Muscle of leg (tissue), 11 donors: ENCODE results near the gene RAD9A. TPM values are rescaled to one million over a fixed set of nuclear protein-coding genes. Genes with fewer than 3 reads are reported as not detected.
"Not testable (repeated sequence)": the region's sequence is repeated elsewhere in the genome, so short reads cannot be mapped to it uniquely, and the experiment has no call there.

Experiments used
- DNase-seq: peaks from one replicate; pipeline ENCODE4 v3.0.0; 2013
- H3K27ac ChIP-seq: one replicate; pipeline ENCODE4 v1.5.1; 2013; ENCODE audit warnings: mild to moderate bottlenecking, low read length, control low read depth
- H3K27me3 ChIP-seq: one replicate; pipeline ENCODE4 v1.6.1; 2013; ENCODE audit warnings: low read length; ENCODE audit not compliant: control insufficient read depth, insufficient read depth
- H3K36me3 ChIP-seq: one replicate; pipeline ENCODE4 v1.6.1; 2013; ENCODE audit warnings: low read length; ENCODE audit not compliant: control insufficient read depth, insufficient read depth
- H3K4me1 ChIP-seq: one replicate; pipeline ENCODE4 v1.6.1; 2013; ENCODE audit warnings: low read length; ENCODE audit not compliant: control insufficient read depth, insufficient read depth
- H3K4me3 ChIP-seq: one replicate; pipeline ENCODE4 v1.5.1; 2013; ENCODE audit warnings: low read length, control low read depth
- H3K9me3 ChIP-seq: replicated peaks from 2 replicates; pipeline ENCODE4 v1.6.1; 2013; ENCODE audit warnings: low read depth, low read length; ENCODE audit not compliant: control insufficient read depth
- WGBS: methylation state at CpG from one replicate; pipeline ENCODE4 v1.1.5; 2013; ENCODE audit warnings: missing lambda C conversion rate; ENCODE audit not compliant: insufficient coverage; 5-methylcytosine and 5-hydroxymethylcytosine counted together
- polyA plus RNA-seq, 8 donors: library from polyadenylated mRNA; unstranded; fragments of 120-200 nt; gene quantifications; one replicate each; pipeline versions ENCODE4 v1.2.1 to v1.2.3, GENCODE V29; 2013; ENCODE audit warnings: inconsistent platforms in 1 of 8, low replicate concordance in 1 of 8; ENCODE audit not compliant: insufficient read length in 8 of 8, insufficient read depth in 1 of 8
- total RNA-seq: library from RNA; stranded (reverse); fragments of 120-200 nt; gene quantifications from one replicate; pipeline ENCODE4 v1.2.4, GENCODE V29; 2013

The RAD9A gene
- total and polyA plus RNA-seq, 9 donors, result 6.9 to 14.2 (median 11.0) TPM

- DNase-seq, result peak; percentile 86
- H3K27ac ChIP-seq, result peak overlapping the region; percentile 94
Observed at GRCh38 chr11:67418476-67419281, 26.9 kb downstream of the RAD9A start.

GRCh38 chr11:67419325-67420049, 27.7 kb downstream of the RAD9A start:
- WGBS, result 88% methylated on average over 18 of the region's 21 CpGs
- peaks cover 67% of the 10 kb centered on the region for H3K4me1 ChIP-seq
- H3K27ac ChIP-seq, result peak overlapping the region; percentile 94
- H3K4me3 ChIP-seq, result peak overlapping the region; percentile 37
- no peak for DNase-seq
- peaks cover 9% of the 10 kb centered on the region for H3K27me3 ChIP-seq
- no peaks in the 10 kb centered on the region for H3K9me3 ChIP-seq
- peaks cover 15% of the 10 kb centered on the region for H3K36me3 ChIP-seq

More at GRCh38 chr11:67418476-67419281, 26.9 kb downstream of the RAD9A start:
- Histone ChIP-seq H3K4me3 (peak overlapping the region; percentile 37), H3K4me1 (peaks cover 64% of the 10 kb centered on the region), H3K9me3 (no peaks in the 10 kb centered on the region), H3K36me3 (peaks cover 12% of the 10 kb centered on the region), H3K27me3 (peaks cover 15% of the 10 kb centered on the region)
- 78% methylated on average over 21 of the region's 26 CpGs for WGBS

- peaks cover 22% of the 10 kb centered on the region for H3K36me3 ChIP-seq
- peak overlapping the region; percentile 37 for H3K4me3 ChIP-seq
- no peak for DNase-seq
- H3K4me1 ChIP-seq, result peaks cover 61% of the 10 kb centered on the region
- H3K9me3 ChIP-seq, result no peaks in the 10 kb centered on the region
- 32% methylated on average over 15 of the region's 15 CpGs for WGBS
- peak overlapping the region; percentile 94 for H3K27ac ChIP-seq
- peaks cover 1% of the 10 kb centered on the region for H3K27me3 ChIP-seq
Observed at GRCh38 chr11:67420147-67420645, 28.4 kb downstream of the RAD9A start.

GRCh38 chr11:67420646-67421429, 29.1 kb downstream of the RAD9A start:
- Histone ChIP-seq H3K27me3 (no peaks in the 10 kb centered on the region), H3K27ac (peak overlapping the region; percentile 94), H3K36me3 (peaks cover 26% of the 10 kb centered on the region), H3K4me3 (peak overlapping the region; percentile 37), H3K4me1 (peaks cover 59% of the 10 kb centered on the region), H3K9me3 (no peaks in the 10 kb centered on the region)
- WGBS, result 1% methylated on average over 96 of the region's 97 CpGs
- peak; percentile 96 for DNase-seq

- Histone ChIP-seq H3K36me3 (peaks cover 22% of the 10 kb centered on the region), H3K27ac (no peak overlapping the region), H3K4me1 (peaks cover 52% of the 10 kb centered on the region), H3K9me3 (no peaks in the 10 kb centered on the region), H3K27me3 (no peaks in the 10 kb centered on the region), H3K4me3 (no peak overlapping the region)
- no peak for DNase-seq
- 66% methylated on average over 18 of the region's 22 CpGs for WGBS
Observed at GRCh38 chr11:67421430-67422031, 29.7 kb downstream of the RAD9A start.

- WGBS, result 45% methylated on average over 6 of the region's 6 CpGs
- H3K27ac ChIP-seq, result no peak overlapping the region
Observed at GRCh38 chr11:67422891-67423290, 31.1 kb downstream of the RAD9A start.

DNA sequence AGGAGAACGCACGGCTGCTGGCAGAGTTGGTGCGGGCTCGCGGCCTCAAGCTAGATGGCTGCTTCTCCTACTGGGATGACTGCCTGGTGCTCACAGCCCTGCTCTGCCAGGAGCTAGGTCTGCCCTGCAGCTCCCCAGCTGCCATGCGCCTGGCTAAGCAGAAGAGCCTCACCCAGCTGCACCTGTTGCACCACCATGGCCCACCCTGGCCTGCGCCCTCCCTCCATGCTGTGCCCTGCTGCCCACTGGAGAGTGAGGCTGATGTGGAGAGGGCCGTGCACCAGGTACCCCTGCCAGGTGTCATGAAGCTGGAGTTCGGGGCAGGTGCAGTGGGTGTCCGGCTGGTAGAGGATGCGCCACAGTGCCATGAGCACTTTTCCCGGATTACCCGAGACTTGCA, 31.7 kb downstream of the RAD9A start:
- no peak overlapping the region for H3K4me3 ChIP-seq
- H3K36me3 ChIP-seq, result peaks cover 22% of the 10 kb centered on the region
- no peaks in the 10 kb centered on the region for H3K27me3 ChIP-seq
- H3K4me1 ChIP-seq, result peaks cover 39% of the 10 kb centered on the region
- H3K9me3 ChIP-seq, result no peaks in the 10 kb centered on the region
- WGBS, result 85% methylated on average over 10 of the region's 13 CpGs
- no peak for DNase-seq
- no peak overlapping the region for H3K27ac ChIP-seq

More at GRCh38 chr11:67422891-67423290, 31.1 kb downstream of the RAD9A start:
- Histone ChIP-seq H3K4me3 (no peak overlapping the region), H3K9me3 (no peaks in the 10 kb centered on the region), H3K36me3 (peaks cover 22% of the 10 kb centered on the region), H3K27me3 (no peaks in the 10 kb centered on the region), H3K4me1 (peaks cover 43% of the 10 kb centered on the region)
- no peak for DNase-seq

DNA sequence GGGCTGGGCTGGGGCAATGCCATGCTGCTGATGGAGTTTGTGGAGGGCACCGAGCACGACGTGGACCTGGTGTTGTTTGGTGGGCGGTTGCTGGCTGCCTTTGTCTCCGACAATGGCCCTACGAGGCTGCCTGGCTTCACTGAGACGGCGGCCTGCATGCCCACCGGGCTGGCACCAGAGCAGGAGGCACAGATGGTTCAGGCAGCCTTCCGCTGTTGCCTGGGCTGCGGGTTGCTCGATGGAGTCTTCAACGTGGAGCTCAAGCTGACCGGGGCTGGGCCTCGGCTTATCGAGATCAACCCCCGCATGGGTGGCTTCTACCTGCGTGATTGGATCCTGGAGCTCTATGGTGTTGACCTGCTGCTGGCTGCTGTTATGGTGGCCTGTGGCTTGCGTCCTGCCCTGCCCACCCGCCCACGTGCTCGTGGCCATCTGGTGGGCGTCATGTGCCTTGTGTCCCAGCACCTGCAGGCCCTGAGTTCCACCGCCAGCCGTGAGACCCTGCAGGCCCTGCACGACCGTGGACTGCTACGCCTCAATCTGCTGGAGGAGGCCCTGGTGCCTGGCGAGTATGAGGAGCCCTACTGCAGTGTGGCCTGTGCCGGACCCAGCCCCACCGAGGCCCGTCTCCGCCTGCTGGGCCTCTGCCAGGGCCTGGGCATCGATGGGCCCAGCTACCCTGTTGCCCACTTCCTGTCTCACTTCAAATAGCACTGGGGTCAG, 32.3 kb downstream of the RAD9A start:
- Histone ChIP-seq H3K27me3 (no peaks in the 10 kb centered on the region), H3K36me3 (peaks cover 22% of the 10 kb centered on the region), H3K27ac (no peak overlapping the region), H3K9me3 (no peaks in the 10 kb centered on the region), H3K4me3 (no peak overlapping the region), H3K4me1 (peaks cover 38% of the 10 kb centered on the region)
- 79% methylated on average over 32 of the region's 34 CpGs for WGBS
- DNase-seq, result no peak

DNA sequence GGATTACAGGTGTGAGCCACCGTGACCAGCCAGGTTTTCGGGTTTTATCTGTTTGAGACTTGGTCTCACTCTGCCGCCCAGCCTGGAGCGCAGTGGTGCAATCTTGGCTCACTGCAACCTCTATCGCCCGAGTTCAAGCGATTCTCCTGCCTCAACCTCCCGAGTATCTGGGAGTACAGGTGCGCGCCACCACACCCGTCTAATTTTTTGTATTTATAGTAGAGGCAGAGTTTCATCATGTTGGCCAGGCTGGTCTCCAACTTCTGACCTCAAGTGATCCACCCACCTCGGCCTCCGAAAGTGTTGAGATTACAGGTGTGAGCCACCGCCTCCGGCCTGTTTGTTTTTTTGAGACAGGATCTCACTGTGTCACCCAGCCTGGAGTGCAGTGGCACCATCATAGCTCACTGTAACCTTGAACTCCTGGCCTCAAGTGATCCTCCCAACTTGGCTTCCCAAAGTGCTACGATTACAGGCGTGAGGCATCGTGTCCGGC, 35.6 kb downstream of the RAD9A start:
- 95% methylated on average over 11 of the region's 19 CpGs for WGBS
- not testable (repeated sequence) for H3K9me3 ChIP-seq, H3K27me3 ChIP-seq, DNase-seq
- peaks cover 25% of the 10 kb centered on the region for H3K4me1 ChIP-seq
- peak overlapping the region; percentile 98 for H3K4me3 ChIP-seq
- H3K27ac ChIP-seq, result peak overlapping the region; percentile 81
- H3K36me3 ChIP-seq, result peaks cover 48% of the 10 kb centered on the region
